Myocyte (in vitro differentiated cells): ENCODE results near the gene SSX2IP. TPM values are rescaled to one million over a fixed set of nuclear protein-coding genes. Genes with fewer than 3 reads are reported as not detected.

Source experiments
- total RNA-seq: library from RNA; depleted of rRNA; stranded (reverse); fragments of >200 nt; gene quantifications from 2 replicates; pipeline ENCODE4 v1.2.3, GENCODE V29; 2014

SSX2IP gene
- total RNA-seq, 1 donor from 2014 or later: 62.4 TPM

Other genes starting within 250 kb of the SSX2IP start
- 34.1 and 36.0 TPM in 2 replicates for gene RPF1, start 211.2 kb downstream of the SSX2IP start, total RNA-seq
- 0.19 and 5.9 TPM in 2 replicates for gene SPATA1, start 184.1 kb downstream of the SSX2IP start, total RNA-seq
- 97.8 and 157 TPM in 2 replicates for gene GNG5, start 183.9 kb downstream of the SSX2IP start, total RNA-seq
- 9.5 and 10.2 TPM in 2 replicates for gene CTBS, start 116.0 kb downstream of the SSX2IP start, total RNA-seq
- not detected in 2 replicates for gene LPAR3, start 202.7 kb upstream of the SSX2IP start, total RNA-seq